ENCODE measurements around the gene A2ML1. TPM values are rescaled to one million over a fixed set of nuclear protein-coding genes. Genes with fewer than 3 reads are reported as not detected.
A peak's percentile ranks its signal among the peaks of the same experiment; 100 is the strongest.

A2ML1 gene
- polyA plus RNA-seq, 3 donors: not detected

DNA sequence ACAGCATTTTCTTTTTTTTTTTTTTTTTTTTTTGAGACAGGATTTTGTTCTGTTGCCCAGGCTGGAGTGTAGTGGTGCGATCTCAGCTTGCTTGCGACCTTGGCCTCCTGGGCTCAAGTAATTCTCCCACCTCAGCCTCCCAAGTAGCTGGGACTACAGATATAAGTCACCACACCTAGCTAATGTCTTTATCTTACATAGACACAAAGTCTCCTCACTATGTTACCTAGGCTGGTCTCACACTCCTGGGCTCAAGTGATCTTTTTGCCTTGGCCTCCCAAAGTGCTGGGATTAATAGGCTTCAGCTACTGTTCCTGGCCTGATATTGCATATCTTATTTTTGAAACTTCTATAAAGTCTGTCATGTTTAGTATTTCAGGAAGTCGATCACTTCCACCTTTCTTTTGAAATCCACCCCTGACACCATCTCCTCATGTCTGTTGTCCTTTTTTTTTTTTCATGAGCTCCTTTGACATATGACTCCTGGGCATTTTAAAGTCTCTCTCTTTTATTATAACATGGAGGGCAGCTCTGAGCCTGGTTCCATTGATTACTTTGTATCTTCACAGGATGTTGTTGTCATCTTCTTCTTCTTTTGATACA lies 5.9 kb upstream of the A2ML1 start:
- Histone ChIP-seq H3K27me3 (ENCODE audit: control insufficient read depth in 2 of 2, insufficient read depth in 2 of 2, low read length in 2 of 2) (no peaks in the 10 kb centered on the region), H4K20me1 (ENCODE audit: insufficient read depth, low read length) (no peaks in the 10 kb centered on the region), H3K36me3 (replicated peaks in 1 of 2; ENCODE audit: control insufficient read depth in 1 of 2, insufficient read depth in 2 of 2, low read length in 2 of 2) (no peaks in the 10 kb centered on the region), H3K4me2 (replicated peaks; ENCODE audit: extremely low read depth, low read length, poor library complexity, severe bottlenecking) (no peak overlapping the region), H3K9ac (ENCODE audit: insufficient read depth, low read length, poor library complexity, severe bottlenecking) (no peak overlapping the region), H3K9me3 (replicated peaks in 1 of 2; ENCODE audit: control insufficient read depth in 1 of 2, insufficient read depth in 1 of 2, low read length in 2 of 2) (no peaks in the 10 kb centered on the region), H3K27ac (ENCODE audit: low read depth in 1 of 2, low read length in 2 of 2) (no peak overlapping the region), H3K4me1 (ENCODE audit: control insufficient read depth in 1 of 2, insufficient read depth in 2 of 2, low read length in 2 of 2) (peaks cover 11 to 17% of the 10 kb centered on the region in 2 donors), H3K79me2 (ENCODE audit: insufficient read depth, low read length) (no peaks in the 10 kb centered on the region), H2AFZ (ENCODE audit: insufficient read depth, low read depth, low read length, poor library complexity, severe bottlenecking) (no peak overlapping the region), H3K4me3 (replicated peaks in 1 of 3; ENCODE audit: low read depth in 2 of 3, low read length in 3 of 3) (no peak overlapping the region)
- no CpG with 5 or more reads among the region's 3 CpGs for WGBS (ENCODE audit: insufficient coverage)
- Mint-ChIP-seq H3K27ac (no peak overlapping the region), H3K4me3 (peak overlapping the region in 1 of 2 donors; percentile 3), H3K9me3 (peaks cover 0 to 3% (median 0%) of the 10 kb centered on the region in 7 donors), H3K4me1 (peaks cover 29% of the 10 kb centered on the region), H3K36me3 (no peaks in the 10 kb centered on the region), H3K27me3 (ENCODE audit: low read depth in 3 of 3) (peaks cover 0 to 5% (median 0%) of the 10 kb centered on the region in 3 donors)
- intact Hi-C loops (cut with micrococcal nuclease): no loop called here
- TF ChIP-seq, protein P1, sequence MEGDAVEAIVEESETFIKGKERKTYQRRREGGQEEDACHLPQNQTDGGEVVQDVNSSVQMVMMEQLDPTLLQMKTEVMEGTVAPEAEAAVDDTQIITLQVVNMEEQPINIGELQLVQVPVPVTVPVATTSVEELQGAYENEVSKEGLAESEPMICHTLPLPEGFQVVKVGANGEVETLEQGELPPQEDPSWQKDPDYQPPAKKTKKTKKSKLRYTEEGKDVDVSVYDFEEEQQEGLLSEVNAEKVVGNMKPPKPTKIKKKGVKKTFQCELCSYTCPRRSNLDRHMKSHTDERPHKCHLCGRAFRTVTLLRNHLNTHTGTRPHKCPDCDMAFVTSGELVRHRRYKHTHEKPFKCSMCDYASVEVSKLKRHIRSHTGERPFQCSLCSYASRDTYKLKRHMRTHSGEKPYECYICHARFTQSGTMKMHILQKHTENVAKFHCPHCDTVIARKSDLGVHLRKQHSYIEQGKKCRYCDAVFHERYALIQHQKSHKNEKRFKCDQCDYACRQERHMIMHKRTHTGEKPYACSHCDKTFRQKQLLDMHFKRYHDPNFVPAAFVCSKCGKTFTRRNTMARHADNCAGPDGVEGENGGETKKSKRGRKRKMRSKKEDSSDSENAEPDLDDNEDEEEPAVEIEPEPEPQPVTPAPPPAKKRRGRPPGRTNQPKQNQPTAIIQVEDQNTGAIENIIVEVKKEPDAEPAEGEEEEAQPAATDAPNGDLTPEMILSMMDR (IDR thresholded peaks at IDR 0.05): no peak
- peak in 2 of 3 donors; percentile 2 to 13 for DNase-seq

DNA sequence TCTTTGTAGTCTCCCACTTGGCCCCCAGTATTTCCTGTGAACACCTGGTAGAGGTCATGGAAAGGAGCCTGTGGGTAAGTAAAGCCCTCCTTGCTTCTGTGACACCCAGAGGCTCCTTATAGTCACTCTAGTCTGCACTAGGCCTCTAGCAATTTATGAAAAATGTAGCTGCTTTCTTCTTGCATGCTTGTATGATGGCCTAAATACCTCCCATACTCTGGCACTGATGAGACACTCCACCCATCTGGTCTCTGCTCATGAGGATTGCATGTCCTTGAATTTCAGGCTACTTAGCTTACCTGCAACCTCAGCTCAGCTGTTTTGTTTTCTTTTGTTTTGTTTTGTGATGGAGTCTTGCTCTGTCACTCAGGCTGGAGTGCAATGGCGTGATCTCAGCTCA lies 4.6 kb upstream of the A2ML1 start:
- H3K4me1 ChIP-seq (ENCODE audit: control insufficient read depth in 1 of 2, insufficient read depth in 2 of 2, low read length in 2 of 2): peaks cover 11 to 17% of the 10 kb centered on the region in 2 donors
- H3K4me2 ChIP-seq (replicated peaks; ENCODE audit: extremely low read depth, low read length, poor library complexity, severe bottlenecking): no peak overlapping the region
- H3K36me3 ChIP-seq (replicated peaks in 1 of 2; ENCODE audit: control insufficient read depth in 1 of 2, insufficient read depth in 2 of 2, low read length in 2 of 2): no peaks in the 10 kb centered on the region
- H2AFZ ChIP-seq (ENCODE audit: insufficient read depth, low read depth, low read length, poor library complexity, severe bottlenecking): no peak overlapping the region
- H3K79me2 ChIP-seq (ENCODE audit: insufficient read depth, low read length): no peaks in the 10 kb centered on the region
- H3K27ac ChIP-seq (ENCODE audit: low read depth in 1 of 2, low read length in 2 of 2): no peak overlapping the region
- H3K27me3 ChIP-seq (ENCODE audit: control insufficient read depth in 2 of 2, insufficient read depth in 2 of 2, low read length in 2 of 2): no peaks in the 10 kb centered on the region
- DNase-seq: no peak
- H3K36me3 Mint-ChIP-seq: no peaks in the 10 kb centered on the region
- H4K20me1 ChIP-seq (ENCODE audit: insufficient read depth, low read length): no peaks in the 10 kb centered on the region
- H3K4me3 ChIP-seq (replicated peaks in 1 of 3; ENCODE audit: low read depth in 2 of 3, low read length in 3 of 3): no peak overlapping the region
- H3K27me3 Mint-ChIP-seq (ENCODE audit: low read depth in 3 of 3): peaks cover 0 to 5% (median under 1%) of the 10 kb centered on the region in 3 donors
- H3K27ac Mint-ChIP-seq: peak overlapping the region in 1 of 7 donors; percentile 52
- intact Hi-C loops (cut with micrococcal nuclease): no loop called here
- TF ChIP-seq, protein P1 (IDR thresholded peaks at IDR 0.05): no peak
- H3K9me3 ChIP-seq (replicated peaks in 1 of 2; ENCODE audit: control insufficient read depth in 1 of 2, insufficient read depth in 1 of 2, low read length in 2 of 2): no peaks in the 10 kb centered on the region
- H3K4me3 Mint-ChIP-seq: no peak overlapping the region
- H3K9me3 Mint-ChIP-seq: peaks cover 0 to 3% (median 0%) of the 10 kb centered on the region in 7 donors
- peaks cover 29% of the 10 kb centered on the region for H3K4me1 Mint-ChIP-seq
- H3K9ac ChIP-seq (ENCODE audit: insufficient read depth, low read length, poor library complexity, severe bottlenecking): no peak overlapping the region
- no CpG with 5 or more reads among the region's 1 CpG for WGBS (ENCODE audit: insufficient coverage)
